ENCODE results near the gene CDH13. TPM values are rescaled to one million over a fixed set of nuclear protein-coding genes. Genes with fewer than 3 reads are reported as not detected.

The CDH13 gene
- total and polyA plus RNA-seq, 2 donors (not counting 3 experiments of a cell fraction or from before 2014, with no cell fraction given), result 96.6 to 124 TPM

GRCh38 chr16:83619381-83620150 lies 992.8 kb downstream of the CDH13 start:
- H3K79me2 ChIP-seq (ENCODE audit: control insufficient read depth, insufficient read depth, low read length), result no peaks in the 10 kb centered on the region
- no peak overlapping the region for H3K4me2 ChIP-seq (ENCODE audit: insufficient read depth, low read length)
- dilution Hi-C loops (cut with MboI; ENCODE audit: extremely low pct_ligation_motif_present, low sequenced_read_pairs), result no loop called here
- no peaks in the 10 kb centered on the region for H3K9me3 ChIP-seq (replicated peaks; ENCODE audit: control insufficient read depth, insufficient read depth, low read length)
- no peak overlapping the region for H3K27ac ChIP-seq (ENCODE audit: insufficient read depth, low read depth, low read length)
- no peak overlapping the region for H3K9ac ChIP-seq (replicated peaks; ENCODE audit: extremely low read depth, insufficient read depth, low read length)
- H3K36me3 ChIP-seq (ENCODE audit: control insufficient read depth in 2 of 2, extremely low read depth in 1 of 2, insufficient read depth in 2 of 2, low read length in 2 of 2), result no peaks in the 10 kb centered on the region
- TF ChIP-seq CTCF (IDR thresholded peaks at IDR 0.05; ENCODE audit: extremely low read depth in 1 of 2, insufficient read depth in 1 of 2, low read depth in 1 of 2, low read length in 2 of 2) (no peak), EZH2 (IDR thresholded peaks at IDR 0.05; ENCODE audit: borderline replicate concordance, low read depth, low read length, severe bottlenecking) (no peak), FOS (IDR thresholded peaks at IDR 0.05; ENCODE audit: borderline replicate concordance, insufficient read depth, low read length) (no peak), POLR2AphosphoS5 (IDR thresholded peaks at IDR 0.05; ENCODE audit: insufficient read depth, low read depth, low read length) (no peak), GATA2 (IDR thresholded peaks at IDR 0.05; ENCODE audit: insufficient read depth, insufficient read length, low read depth, low read length) (no peak), MYC (IDR thresholded peaks at IDR 0.05; ENCODE audit: low read depth, low read length) (no peak)
- no TSS peak for BruUV-seq (replicated peaks)
- H4K20me1 ChIP-seq (replicated peaks; ENCODE audit: control insufficient read depth, extremely low read depth, insufficient read depth, low read length), result no peaks in the 10 kb centered on the region
- ChIA-PET POLR2A (no interaction called here), CTCF (no interaction called here)
- no peaks in the 10 kb centered on the region for H3K4me1 ChIP-seq (ENCODE audit: control insufficient read depth, extremely low read depth, insufficient read depth, low read length)
- H2AFZ ChIP-seq (ENCODE audit: low read depth, low read length), result no peak overlapping the region
- H3K27me3 ChIP-seq (ENCODE audit: control insufficient read depth in 2 of 2, insufficient read depth in 2 of 2, low read length in 2 of 2), result no peaks in the 10 kb centered on the region
- no peak for FAIRE-seq
- DNase-seq (ENCODE audit: low read depth, low spot score), result no peak
- H3K4me3 ChIP-seq (replicated peaks in 1 of 3; ENCODE audit: insufficient read depth in 1 of 3, low read depth in 1 of 3, low read length in 3 of 3), result no peak overlapping the region
- H3K9me1 ChIP-seq (replicated peaks; ENCODE audit: control insufficient read depth, extremely low read depth, insufficient read depth, low read length), result no peaks in the 10 kb centered on the region
- intact Hi-C loops (cut with micrococcal nuclease), result no loop called here

Data from endothelial cell of umbilical vein (primary cell).